Superior temporal gyrus (tissue), 1 donor: ENCODE measurements around the gene TAF6L.
"Not testable (repeated sequence)": the region's sequence is repeated elsewhere in the genome, so short reads cannot be mapped to it uniquely, and the experiment has no call there.

Experiments used
- DNase-seq: peaks from one replicate; pipeline ENCODE4 v3.0.0-alpha.2; 2016; ENCODE audit errors: extremely low spot score

The TAF6L gene, protein sequence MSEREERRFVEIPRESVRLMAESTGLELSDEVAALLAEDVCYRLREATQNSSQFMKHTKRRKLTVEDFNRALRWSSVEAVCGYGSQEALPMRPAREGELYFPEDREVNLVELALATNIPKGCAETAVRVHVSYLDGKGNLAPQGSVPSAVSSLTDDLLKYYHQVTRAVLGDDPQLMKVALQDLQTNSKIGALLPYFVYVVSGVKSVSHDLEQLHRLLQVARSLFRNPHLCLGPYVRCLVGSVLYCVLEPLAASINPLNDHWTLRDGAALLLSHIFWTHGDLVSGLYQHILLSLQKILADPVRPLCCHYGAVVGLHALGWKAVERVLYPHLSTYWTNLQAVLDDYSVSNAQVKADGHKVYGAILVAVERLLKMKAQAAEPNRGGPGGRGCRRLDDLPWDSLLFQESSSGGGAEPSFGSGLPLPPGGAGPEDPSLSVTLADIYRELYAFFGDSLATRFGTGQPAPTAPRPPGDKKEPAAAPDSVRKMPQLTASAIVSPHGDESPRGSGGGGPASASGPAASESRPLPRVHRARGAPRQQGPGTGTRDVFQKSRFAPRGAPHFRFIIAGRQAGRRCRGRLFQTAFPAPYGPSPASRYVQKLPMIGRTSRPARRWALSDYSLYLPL

DNA sequence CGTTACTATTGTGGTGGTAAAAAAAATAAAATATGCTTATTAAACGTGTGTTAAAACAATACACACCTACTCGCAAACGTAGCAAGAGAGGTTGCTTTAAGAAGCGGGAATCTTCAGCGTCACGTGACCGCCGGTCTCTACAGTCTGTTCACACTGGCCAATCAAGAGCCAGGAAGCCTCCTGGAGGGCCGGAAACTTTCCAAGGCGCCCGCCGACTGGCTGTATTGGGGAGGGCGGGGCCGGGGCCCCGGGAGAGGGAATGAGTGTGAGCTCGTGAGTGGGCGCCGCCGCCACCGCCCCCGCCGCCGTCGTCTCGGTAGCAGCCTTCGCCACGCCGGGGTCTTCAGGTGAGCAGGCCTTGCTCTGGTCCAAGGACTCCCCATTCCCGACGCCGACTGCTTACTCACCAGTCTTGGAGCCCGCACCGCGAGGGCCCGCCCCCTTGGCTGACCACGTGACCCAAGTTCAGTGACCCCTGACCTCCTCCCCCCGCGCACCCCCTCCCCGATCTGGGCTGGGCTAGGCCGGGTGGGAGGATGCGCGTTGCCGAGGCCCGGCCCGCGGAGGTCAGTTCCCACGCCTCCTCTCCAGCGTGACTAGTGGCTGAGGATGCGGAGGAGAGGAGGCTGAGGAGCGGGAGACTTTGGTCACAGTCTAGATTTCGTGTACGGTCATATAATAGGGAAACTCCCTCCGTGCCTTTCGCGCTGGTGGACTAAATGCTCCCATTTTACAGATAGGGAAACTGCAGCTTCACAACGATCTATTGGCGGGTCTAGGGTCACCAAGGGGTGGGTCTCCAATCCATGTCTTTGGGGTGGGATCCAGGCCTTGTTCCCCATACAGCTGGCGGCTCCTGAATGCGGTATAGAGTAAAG lies at the start of gene TAF6L:
TAF6L (plus strand) TSS at position 253 of the 878 bp plus-strand sequence. CDS start 4,388 bp downstream, outside the sequence.
- peak; percentile 99 for DNase-seq

DNA sequence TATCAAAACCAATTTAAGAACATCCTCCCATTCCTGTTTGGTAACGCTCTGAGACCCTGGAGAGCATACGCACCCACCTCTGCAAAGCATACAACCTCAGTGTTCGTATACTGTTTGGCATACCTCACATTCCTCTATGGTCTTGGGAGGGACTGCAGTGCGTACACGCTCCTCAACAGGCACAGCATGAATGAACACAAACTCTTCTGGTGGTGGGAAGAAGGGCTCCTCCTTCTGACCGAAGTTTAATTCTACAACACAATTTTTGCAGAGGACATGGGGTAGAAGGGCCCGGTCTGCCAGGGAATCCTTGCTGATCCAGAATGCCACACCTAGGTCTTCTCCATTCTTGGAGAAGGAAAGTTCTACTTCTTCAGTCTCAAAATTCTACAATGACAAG lies 49.2 kb upstream of the TAF6L start:
- no peak for DNase-seq

DNA sequence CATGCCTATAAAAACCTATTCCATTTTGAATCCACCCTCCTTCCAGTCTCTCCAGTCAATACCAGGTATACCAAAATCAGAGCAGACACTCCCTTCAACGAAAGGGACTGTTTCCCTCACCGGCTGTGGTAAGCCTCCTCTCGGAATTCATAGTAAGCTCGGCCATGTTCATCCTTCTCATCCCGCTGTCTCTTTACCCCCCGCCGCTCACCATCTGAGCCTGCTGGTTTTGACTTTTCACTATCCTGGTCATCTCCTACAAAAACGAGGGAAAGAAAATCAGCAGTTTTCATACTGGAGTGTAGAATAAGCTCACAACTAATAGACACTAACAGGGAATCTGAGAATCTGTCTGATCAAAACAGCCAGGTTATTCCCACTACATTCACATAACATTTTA lies 47.0 kb upstream of the TAF6L start:
- no peak for DNase-seq

DNA sequence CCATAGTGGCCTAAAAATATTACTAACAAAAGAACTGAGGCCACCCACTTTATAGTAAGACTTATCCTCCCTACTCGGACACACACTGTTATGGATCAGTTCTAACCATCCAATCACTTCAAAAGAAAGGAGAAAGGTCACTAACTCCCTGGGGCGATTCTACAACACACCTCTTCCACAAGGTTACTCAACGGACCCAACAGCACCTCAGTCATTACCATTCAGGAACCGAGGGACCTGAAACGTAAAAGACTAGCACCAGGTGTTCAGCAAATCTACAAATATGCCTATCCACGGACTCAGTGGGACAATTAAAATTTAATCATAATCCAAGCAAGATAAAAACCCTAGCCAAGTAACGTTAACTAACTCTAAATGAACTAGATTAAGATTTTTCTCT lies 45.5 kb upstream of the TAF6L start:
- DNase-seq = no peak

DNA sequence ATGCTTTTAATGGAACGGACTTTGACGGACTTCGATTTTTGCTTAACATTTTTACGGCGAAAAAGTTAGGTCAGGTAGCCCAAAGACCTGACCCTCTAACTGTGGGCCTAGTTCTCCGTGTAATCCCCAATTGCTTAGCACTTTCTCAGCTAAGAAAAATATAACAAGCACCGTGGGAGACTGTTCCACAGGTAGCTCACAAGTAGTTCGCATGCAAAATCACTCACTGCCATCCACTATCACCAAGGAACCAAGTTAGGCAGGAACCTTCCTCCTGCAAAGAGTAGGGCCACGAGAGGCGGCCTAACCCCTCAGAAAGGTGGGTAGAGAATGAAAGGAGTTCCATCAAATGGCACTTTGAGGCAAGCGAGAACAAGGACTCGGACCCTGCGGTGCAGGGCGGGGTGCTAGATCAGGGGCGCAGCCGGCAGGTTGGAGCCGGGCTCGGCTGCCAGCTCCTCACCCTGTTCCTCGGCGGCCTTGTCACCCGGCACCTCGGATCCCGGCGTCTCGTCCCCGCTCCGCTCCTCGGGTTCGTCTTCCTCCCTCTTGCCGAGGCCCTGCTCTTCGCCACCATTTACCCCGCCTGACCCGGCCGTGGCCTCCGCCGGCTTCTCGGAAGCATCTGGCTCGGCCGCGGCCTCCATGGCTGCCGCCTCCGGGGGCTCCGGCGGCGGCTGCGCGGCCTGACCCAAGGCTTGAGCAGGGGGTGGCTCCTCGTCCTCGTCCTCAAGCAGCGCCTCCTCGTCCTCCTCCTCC lies 44.9 kb upstream of the TAF6L start:
- DNase-seq = no peak

DNA sequence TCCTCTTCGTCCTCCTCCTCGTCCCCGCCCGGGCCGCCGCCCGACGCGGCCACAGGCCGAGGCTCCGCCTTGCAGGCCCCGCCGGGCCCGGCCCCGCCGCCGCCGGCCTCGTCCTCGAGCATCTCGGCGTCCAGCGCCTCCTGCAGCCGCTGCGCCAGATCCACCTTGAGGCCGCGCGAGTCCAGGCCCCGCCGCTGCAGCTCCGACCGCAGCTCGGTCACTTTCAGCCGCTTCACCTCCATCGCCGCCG lies 44.4 kb upstream of the TAF6L start:
- no peak for DNase-seq

DNA sequence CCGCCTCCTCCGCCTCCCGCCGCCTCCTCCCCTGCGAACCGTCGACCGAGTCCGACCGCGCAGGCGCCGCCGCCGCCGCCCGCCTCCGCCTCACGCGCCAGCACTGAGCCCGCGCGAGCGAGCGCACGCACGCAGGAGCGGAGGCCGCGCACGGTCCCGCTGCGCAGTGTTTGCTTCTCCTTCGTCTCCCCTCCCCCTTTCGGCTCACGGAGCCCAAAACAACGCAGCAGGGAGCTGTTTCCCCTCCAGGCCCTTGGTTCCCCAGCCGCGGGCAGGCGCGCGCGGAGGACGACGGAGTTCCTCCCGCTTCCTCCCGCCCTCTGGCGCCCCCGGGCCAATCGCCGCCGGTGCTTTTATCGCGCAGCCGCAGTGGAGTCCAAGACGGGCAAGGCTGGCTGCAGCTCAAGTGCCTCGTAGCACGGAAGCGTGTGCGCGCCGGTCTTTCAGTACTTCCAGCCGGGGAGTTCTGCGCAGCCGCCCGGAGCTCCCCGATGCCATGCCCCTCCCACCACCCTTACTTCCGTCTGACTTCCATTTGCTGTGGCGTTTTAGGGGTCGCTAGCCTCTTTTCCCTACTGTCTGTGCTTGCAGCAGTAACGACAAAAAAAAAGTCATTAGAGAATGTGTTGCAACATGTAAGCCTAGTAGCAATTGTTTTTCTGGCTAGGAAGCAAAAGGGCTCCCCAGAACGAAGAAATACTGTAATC lies 43.9 kb upstream of the TAF6L start, which contains the start of gene HNRNPUL2:
HNRNPUL2 (minus strand) TSS at position 293 of the 707 bp plus-strand sequence. CDS start 301 bp downstream, outside the sequence.
- DNase-seq = peak; percentile 99

DNA sequence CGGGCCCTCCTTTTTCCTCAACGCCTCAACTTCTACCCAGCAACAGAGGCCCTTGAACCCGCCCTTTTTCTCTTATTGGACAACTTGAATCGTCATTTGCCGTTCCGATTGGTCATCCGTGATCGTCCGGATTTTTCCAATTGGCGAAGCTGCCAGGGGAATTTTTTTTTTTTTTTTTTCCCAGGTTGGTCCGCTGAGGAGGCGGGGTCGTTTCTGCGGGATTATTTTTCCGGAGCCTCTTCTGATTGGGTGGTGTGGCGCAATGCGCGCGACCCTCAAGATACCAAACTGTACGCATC lies 43.4 kb upstream of the TAF6L start:
- DNase-seq = peak; percentile 99

DNA sequence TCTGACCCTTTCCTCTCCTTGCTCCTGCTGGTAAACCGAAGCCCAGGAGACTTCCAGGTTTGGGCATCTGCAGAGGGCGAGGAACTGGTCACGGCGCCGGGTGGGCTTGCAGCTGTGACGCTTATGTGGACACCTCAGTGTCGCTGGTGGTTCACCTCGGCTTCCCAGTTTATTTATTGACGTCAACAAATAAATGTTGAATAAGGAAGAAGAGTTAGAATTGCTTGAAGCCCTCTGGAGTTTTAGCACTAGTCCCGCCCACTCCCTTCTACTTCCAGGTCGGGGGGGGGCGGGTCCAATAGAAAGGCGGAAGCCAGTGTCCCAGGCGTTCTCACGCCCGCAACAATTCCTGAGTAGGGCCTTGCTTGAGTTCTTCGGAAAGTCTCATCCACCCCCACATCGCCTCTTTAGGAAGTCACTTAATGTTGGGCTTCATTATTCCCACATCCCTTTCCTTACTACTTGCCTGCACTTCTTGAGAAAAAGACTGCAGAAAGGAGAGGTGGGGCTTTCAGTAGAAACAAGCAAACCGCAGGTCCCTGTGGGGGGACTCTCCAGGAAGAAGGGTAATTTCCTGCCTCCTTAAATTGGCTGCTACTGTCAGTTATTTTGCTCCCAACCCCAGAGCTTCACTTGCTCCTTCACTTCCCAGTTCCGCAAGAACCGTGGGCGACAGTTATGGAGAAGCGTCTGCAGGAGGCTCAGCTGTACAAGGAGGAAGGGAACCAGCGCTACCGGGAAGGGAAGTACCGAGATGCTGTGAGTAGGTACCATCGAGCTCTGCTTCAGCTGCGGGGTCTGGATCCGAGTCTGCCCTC lies 42.8 kb upstream of the TAF6L start, which contains the start of gene TTC9C:
TTC9C (plus strand) TSS at position 316 of the 818 bp plus-strand sequence; CDS start at position 679, 363 bp downstream.
- DNase-seq = peak; percentile 94

DNA sequence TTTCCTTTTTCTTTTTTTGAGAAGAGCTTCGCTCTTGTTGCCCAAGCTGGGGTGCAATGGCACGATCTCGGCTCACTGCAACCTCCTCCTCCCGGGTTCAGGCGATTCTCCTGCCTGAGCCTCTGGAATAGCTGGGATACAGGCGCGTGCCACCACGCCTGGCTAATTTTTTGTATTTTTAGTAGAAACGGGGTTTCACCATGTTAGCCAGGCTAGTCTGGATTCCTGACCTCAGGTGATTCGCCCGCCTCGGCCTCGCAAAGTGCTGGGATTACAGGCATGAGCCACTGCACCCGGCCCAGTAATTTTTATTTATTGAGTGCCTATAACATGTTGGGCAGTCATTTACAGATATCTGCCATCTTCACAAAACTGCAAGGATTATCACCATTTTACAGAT lies 41.1 kb upstream of the TAF6L start:
- DNase-seq = not testable (repeated sequence)

DNA sequence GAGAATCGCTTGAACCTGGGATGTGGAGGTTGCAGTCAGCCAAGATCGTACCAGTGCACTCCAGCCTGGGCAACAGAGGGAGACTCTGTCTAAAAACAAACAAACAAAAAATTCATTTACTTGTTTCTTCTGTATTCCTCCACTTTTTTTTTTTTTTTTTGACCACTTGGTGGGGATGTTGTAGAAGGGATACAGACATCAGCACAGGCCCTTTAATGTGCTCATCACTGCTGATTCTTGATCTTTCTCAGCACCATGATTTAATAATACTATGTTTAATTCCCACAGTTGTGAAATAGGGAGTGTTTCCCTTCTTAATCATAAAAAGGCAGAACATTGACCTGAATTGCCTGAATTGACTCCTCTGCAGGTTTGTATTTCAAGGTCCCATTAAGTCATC lies 38.4 kb upstream of the TAF6L start:
- DNase-seq = peak; percentile 74

DNA sequence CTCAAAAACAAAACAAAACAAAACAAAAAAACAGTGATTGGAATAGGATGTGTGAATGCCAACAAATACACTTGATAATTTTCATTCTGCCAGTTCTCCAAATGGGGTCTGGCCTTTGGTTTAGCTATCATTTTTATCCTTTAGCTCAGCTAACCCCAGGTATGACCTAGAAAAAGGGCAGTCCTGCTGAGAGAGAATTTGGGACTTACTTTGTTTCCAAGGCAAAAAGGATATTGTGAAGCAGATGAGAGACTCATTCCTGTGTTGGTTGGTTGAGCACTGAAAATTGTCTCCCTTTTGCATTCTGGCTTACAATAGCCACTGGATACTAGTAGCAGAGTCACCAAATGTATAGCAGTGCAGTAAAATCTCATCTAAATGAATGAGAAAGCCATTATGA lies 34.0 kb upstream of the TAF6L start:
- no peak for DNase-seq

DNA sequence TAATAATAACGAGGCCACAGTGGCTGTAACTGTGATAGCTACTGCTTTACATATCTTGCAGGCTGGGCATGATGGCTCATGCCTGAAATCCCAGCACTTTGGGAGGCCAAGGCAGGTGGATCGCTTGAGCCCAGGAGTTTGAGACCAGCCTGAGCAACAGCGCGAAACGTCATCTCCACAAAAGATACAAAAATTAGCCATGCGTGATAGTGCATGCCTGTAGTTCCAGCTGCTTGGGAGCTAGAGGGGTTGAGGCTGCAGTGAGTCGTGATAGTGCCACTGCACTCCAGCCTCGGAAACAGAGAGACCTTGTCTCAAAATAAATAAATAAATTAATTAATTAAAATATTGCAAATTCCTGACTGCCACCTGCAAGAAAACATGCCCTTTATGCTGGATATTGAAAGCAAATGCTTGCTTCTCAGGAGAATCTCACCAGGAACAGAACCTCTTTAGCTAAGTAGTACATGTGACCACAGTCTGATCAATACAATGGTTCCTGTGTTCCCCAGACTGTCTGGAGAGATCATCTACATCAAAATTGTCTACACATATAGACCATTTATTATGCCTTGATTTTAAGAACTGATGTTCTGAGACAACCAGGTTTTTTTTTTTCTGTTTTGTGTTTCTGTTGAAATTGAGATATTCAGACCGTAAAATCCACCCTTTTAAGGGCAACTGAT lies 23.6 kb upstream of the TAF6L start:
- DNase-seq = peak; percentile 49

DNA sequence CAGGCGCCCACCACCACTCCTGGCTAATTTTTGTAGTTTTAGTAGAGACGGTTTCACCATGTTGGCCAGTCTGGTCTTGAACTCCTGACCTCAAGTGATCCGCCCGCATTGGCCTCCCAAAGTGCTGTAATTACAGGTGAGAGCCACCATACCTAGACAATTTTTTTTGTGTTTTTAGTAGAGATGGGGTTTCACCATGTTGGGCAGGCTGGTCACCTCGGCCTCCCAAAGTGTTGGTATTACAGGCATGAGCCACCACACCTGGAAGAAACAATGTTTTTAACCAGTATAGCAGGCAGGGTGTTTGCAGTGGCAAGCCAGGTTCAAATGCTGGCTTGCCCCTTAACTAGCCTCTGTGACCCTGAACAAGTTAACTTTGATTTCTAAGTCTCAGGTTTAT lies 21.3 kb upstream of the TAF6L start:
- DNase-seq = not testable (repeated sequence)

DNA sequence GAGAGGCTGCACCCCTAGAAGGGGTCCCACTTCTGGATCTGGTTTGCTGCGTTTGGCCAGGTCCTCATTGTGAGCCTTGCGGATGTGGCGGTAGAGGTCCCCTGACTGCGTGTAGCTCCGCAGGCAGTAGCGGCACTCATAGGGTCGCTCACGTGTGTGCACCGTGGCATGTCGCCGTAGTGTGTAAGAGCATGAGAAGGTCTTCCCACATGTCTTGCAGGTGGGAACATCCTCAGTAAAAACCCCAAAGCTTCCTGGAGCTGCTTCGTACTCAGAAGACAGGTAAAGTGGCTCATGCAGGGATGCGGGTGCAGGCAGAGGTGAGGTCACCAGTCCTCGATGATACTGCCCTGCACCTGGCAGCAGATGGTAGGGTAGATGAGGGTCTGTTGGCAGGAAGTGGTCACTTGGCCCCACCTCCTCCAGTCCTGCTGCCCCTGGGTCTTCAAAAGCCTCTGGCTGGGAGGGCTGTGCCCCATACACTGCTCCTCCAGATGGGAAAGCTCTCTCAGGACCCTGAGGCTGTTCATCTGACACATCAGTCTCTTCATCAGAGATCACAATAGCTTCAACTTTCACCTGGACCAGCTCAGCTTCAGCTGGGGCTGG lies 18.9 kb upstream of the TAF6L start:
- DNase-seq = no peak

DNA sequence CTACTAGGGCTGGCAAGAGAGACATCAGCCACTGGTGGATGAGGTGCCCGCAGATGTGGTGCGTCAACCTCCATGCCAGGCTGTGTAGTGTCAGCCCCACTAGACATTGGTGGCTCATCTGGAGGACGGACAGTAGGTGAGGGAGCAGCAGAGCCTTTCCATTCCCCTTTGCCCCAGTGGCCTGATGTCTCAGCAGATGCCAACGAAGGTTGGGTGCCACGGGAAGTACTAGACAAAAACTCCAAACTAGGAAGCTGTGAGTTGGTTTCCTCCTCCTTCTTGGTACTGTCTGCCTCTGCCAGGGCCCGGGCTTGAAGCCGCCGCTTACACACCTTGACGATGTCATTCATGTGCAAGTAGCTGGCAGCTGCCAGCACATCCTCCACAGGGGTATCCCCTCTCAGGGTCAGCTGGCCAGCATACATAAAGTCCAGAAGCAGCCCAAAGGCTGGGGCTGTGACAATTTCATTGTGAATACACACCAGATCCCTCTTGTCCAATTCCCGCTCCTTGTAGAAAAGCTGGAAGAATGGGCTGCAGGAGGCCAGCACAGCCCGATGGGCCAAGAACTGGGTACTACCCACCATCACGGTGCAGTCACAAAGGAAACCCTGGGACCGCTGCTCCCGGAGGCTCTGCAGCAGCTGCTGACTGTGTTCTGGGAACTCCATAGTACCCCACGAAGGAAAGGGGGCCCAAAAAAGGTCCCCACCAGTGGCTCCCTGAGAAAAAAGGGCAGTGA lies 18.0 kb upstream of the TAF6L start:
- DNase-seq = no peak

DNA sequence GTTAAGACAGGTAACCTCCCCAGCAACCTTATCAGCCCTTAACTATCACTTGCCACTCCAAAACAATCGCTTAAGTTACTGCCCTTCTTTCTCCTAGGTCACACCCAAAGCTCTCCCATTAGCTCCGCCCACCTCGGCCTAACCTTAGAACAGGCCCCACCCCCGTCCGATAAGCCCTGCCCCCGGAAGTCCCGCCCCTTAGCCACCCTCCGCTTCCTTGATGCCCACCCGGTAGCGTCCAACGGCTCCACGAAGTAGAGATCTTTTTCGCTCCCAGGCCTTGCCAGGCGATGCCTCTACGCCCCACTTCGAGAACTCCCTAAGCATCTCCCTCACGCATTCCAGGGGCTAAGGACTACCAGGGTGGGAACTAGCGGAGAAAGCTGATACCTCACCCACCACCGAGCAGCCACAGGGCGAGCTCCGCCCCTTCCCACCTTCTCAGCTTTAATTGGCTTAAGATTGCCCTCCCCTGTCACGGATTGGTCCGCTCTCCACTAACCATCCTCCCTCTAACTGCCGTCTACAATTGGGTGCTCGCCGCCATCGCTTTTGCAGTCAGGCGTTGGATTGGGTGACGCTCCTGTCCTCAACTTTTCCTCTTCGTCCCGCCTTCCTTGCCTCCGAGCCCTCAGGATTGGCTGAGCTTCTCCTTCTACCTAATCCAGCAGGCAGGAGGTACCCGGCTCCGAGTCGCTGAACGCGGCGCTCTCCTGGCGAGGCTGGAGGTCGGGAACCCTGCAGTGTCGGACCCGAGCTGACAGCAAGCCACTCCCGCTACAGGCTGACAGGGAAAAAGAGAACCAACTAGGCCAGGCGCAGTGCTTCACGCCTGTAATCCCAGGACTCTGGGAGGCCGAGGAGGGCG lies 17.2 kb upstream of the TAF6L start, which contains the start of gene ZBTB3:
ZBTB3 (minus strand) TSS at position 425 of the 868 bp plus-strand sequence. CDS start 496 bp downstream, outside the sequence.
- DNase-seq = peak; percentile 99
